A549 treated with ZK216348 at 1 μM for 4 hours (cell line): Measurements from ENCODE around the gene ARL8A. TPM values are rescaled to one million over a fixed set of nuclear protein-coding genes. Genes with fewer than 3 reads are reported as not detected.

ENCODE experiments used
- total RNA-seq: library from RNA; stranded (reverse); fragments of 200-300 nt; extraction: Qiagen RNA extraction; gene quantifications from 5 replicates; pipeline ENCODE4 v1.2.3, GENCODE V29; 2022; ENCODE audit warnings: low read depth

Gene ARL8A
- 43.2 to 55.8 TPM (median 50.6 TPM) in 5 replicates for total RNA-seq

DNA sequence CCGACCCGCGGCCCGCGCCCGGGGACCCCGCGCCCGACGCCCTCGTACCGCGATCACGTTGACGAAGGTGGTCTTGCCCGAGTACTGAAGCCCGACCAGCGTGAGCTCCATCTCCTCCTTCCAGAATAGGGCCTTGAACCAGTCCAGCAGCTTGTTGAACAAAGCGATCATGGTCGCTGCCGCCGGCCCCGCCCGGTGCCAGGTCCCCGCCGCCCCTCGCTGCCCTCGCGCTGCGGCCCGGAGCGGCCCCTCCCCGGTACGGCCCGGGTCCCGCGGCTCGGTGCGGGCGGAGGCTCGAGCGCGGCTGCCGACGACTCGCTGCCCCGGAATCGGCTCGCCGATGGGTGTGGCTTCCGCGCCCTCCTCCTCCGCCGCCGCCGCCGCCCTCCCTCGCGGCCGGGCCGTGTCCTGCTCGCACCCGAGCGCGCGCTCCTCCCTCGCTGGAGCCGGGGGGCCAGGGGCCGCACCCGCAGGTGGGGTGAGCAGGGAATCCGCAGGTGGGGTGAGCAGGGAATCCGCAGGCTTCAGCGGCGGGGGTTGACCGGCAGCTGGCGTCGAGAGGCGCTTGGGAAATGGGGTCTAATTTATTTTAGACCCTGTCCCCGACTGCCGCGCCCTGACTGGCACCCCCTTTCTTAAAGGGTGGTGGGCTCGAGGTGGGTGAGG, at the start of gene ARL8A:
ARL8A (minus strand) TSS at position 336 of the 666 bp plus-strand sequence; CDS start at position 171, 165 bp downstream.

DNA sequence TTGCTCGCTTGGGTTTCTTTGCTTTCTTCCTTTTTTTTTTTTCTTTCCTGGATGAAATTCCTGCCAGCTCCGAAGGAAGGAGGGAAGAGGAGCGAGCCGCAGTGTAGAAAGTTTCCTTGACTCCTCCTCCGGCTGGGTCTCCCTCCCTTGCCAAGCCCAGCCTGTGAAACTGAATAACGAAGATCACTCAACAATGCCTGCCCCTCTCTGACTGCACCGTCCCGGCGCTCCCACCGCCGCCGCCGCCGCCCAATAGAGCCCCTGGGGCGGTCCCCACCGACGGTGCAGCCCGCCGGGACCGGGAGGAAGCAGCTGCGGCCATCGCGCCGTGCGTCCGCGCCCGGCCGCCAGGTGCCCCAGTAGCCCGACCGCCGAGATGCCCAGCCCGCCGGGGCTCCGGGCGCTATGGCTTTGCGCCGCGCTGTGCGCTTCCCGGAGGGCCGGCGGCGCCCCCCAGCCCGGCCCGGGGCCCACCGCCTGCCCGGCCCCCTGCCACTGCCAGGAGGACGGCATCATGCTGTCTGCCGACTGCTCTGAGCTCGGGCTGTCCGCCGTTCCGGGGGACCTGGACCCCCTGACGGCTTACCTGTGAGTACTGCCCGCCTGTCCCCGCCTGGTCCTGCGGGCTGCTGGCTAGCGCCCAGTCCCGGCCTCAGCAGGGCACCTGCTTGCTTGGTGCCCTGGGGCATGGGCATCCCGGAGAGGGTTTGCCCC, 49.2 kb upstream of the ARL8A start, which contains the start of gene LGR6:
LGR6 (plus strand) TSS at position 186 of the 714 bp plus-strand sequence; CDS start at position 377, 191 bp downstream.

DNA sequence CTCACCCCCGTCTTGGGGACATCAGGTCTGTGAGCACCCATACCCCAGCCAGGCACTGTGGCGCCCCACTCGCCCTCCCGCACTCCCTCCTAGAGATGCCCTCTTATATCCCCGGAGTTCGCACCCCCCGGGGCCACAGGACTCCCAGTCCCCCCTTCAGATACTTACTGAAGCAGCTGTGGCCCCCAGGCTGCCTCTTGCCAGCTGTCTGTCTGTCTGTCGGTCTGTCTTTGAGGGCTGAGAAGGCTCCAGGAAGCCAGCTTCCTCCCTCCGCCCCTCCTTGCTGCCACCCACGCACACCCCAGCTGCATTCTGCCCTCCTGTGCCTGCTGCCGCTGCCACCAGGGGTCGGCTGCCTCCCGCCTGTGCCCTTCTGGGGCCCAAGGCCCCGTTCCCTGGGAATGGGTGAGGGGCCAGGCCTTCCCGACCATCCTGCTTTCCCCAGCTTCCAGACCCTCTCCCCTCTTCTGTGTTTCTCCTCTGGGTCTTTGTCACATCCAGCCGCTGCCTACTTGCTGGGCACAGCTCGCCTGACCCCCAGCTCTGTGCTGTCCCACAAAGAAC, 15.9 kb upstream of the ARL8A start, which contains the start of gene PTPN7:
PTPN7 (minus strand) TSS at position 226 of the 564 bp plus-strand sequence. CDS start 1,200 bp downstream, outside the sequence.

GRCh38 chr1:202122639-202123335, 21.8 kb downstream of the ARL8A start, which contains the start of gene GPR37L1:
Gene GPR37L1, plus strand, starts transcription at chr1:202122917. Its CDS starts 47 bp downstream, at chr1:202122964.

Other genes starting within 250 kb of the ARL8A start
- gene LMOD1, start 198.2 kb downstream of the ARL8A start, total RNA-seq: not detected in 5 replicates
- 87.5 to 168 TPM (median 99.8 TPM) in 5 replicates for gene TIMM17A, start 189.2 kb downstream of the ARL8A start, total RNA-seq
- gene RNPEP, start 162.1 kb downstream of the ARL8A start, total RNA-seq: 76.3 to 91.5 TPM (median 86.8 TPM) in 5 replicates
- gene ELF3, start 134.2 kb downstream of the ARL8A start, total RNA-seq: 176 to 238 TPM (median 207 TPM) in 5 replicates
- gene GPR37L1, start 21.8 kb downstream of the ARL8A start, total RNA-seq: 0.13 to 0.18 TPM (median 0.15 TPM) in 5 replicates
- 0.05 to 0.26 TPM in 2 of 5 replicates, not detected in the others for gene PTPN7, start 15.9 kb upstream of the ARL8A start, total RNA-seq
- gene LGR6, start 49.1 kb upstream of the ARL8A start, total RNA-seq: 0.40 to 1.8 TPM (median 0.62 TPM) in 5 replicates
- 63.6 to 77.0 TPM (median 70.5 TPM) in 5 replicates for gene UBE2T, start 197.2 kb upstream of the ARL8A start, total RNA-seq
- 1.1 to 3.4 TPM (median 2.3 TPM) in 5 replicates for gene PPP1R12B, start 204.0 kb upstream of the ARL8A start, total RNA-seq